ENCODE results near the gene COL4A1.

COL4A1 gene

DNA sequence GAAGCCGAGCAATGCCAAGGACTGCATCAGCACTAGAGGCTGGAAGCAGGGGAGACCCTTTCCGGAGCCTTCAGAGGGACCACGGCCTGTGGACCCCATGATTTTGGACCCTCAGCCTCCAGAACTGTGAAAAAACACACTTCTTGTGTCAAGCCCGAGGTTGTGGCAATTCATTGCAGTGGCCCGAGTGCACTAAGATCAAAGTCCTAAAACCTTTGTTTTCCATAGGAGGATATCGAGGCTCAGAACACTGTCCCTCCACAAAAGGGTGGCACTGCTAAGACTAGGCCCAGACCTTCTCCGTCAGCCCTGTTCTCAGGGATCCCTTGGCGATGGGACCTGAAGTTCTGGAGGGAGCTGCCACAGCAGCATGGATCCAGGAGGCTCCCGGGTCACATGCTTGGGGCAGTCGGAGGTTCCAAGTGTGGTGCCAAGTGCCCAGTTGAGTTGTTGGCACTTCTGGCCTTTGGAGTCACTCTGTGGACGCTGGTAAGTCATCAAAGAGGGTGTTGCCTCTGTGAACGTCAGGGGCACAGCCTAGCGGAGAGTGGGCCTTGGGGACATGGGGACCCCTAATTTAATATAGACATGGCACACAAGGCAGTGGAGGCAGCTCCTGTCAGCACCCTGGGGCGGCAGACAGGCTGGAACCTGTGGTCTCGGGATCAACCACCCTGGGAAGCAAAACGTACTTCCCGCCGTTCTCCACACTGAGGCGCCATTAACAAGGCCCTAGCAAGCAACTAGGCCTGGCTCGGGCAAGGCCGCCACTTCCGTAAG is 199.2 kb downstream of the COL4A1 start:
- no peak overlapping the region for H3K4me3 ChIP-seq (ENCODE audit: low read depth, low read length)
- DNase-seq (ENCODE audit: low read depth), result no peak
- no peak for TF ChIP-seq CTCF (IDR thresholded peaks at IDR 0.05; ENCODE audit: control insufficient read depth, extremely low read depth, insufficient read depth)

DNA sequence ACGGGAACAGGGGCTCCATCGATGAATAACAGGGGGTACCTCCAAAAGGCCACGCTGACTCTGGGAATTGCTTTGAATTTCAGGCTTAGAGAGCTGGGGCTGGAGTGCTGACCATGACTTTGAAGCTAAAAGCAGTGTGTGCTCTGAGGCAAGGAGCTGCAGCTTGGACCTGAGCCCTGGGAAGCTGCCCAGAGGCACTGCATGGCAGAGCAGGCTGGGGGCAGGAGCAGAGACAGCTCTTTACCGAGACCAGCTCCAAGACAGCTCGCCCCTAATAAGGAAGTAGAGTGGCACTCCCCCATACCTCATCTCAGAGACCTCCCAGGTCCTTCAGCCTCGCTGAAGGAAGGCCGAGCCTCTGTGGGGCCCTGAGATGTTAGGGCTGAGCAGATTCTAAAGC is 200.2 kb downstream of the COL4A1 start:
- no peak overlapping the region for H3K4me3 ChIP-seq (ENCODE audit: low read depth, low read length)
- no peak for TF ChIP-seq CTCF (IDR thresholded peaks at IDR 0.05; ENCODE audit: control insufficient read depth, extremely low read depth, insufficient read depth)
- no peak for DNase-seq (ENCODE audit: low read depth)

GRCh38 chr13:110105136-110105535 is 201.8 kb downstream of the COL4A1 start:
- no peak overlapping the region for H3K4me3 ChIP-seq (ENCODE audit: low read depth, low read length)
- no peak for TF ChIP-seq CTCF (IDR thresholded peaks at IDR 0.05; ENCODE audit: control insufficient read depth, extremely low read depth, insufficient read depth)
- no peak for DNase-seq (ENCODE audit: low read depth)

- no peak for DNase-seq (ENCODE audit: low read depth)
- no peak for TF ChIP-seq CTCF (IDR thresholded peaks at IDR 0.05; ENCODE audit: control insufficient read depth, extremely low read depth, insufficient read depth)
- no peak overlapping the region for H3K4me3 ChIP-seq (ENCODE audit: low read depth, low read length)
Observed at GRCh38 chr13:110103534-110103933, 203.4 kb downstream of the COL4A1 start.

DNA sequence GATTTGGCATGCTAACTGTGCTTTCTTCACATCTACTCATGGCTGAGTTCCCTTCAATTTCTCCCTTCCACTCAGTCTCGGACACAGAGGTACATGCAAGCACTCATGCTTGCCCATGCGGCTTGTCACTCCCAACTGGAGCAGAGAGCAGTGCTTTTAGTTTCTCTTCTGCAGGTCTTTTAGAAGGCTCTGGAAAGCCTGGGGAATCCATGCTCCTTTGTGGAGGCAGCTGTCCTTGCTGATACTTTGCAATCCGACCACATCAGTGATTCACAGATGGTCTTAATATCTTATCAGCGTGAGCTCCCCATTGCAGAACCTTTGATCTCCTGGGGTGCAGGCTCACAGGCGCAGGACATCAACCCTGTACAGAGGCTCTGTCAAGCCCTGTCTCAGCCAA is 203.9 kb downstream of the COL4A1 start:
- DNase-seq (ENCODE audit: low read depth), result no peak
- TF ChIP-seq CTCF (IDR thresholded peaks at IDR 0.05; ENCODE audit: control insufficient read depth, extremely low read depth, insufficient read depth), result no peak
- H3K4me3 ChIP-seq (ENCODE audit: low read depth, low read length), result no peak overlapping the region

DNA sequence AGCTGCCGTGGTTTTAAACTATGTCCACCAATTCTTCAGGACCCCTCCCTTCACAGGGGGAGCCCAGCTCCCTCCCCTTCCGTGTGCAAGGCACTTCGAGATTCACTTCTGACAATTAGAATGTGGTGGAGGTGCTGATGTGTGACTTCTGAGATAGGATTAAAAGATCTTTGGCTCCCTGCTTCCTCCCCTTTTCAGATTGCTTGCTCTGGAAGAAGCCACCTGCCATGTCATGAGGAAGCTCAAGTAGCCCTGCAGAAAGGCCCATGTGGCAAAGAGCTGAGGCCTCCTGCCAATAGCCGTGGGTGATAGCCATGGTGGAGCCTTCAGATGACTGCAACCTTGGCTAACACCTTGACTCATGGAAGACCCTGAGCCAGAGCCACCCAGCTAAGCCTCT is 204.9 kb downstream of the COL4A1 start:
- H3K4me3 ChIP-seq (ENCODE audit: low read depth, low read length), result no peak overlapping the region
- no peak for TF ChIP-seq CTCF (IDR thresholded peaks at IDR 0.05; ENCODE audit: control insufficient read depth, extremely low read depth, insufficient read depth)
- no peak for DNase-seq (ENCODE audit: low read depth)

DNA sequence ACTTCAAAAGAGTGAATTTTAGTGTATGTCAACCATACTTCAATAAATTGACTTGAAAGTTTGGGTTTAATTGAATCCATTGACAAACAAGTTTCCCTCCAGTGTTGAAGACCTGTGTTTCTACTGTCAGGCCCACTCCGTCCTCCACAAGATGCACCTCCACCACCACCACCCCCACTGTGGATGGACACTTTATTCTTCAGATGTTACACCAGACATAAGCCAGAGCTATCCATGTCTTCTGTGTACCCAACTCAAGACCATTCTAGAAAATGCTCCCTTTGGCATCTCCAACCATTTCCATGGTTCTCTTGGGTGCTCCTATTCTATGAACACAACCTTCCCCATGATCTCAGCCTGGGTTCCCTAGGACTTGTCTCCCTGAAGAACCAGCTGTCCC is 207.0 kb downstream of the COL4A1 start:
- no peak overlapping the region for H3K4me3 ChIP-seq (ENCODE audit: low read depth, low read length)

More for the DNA sequence above, 207.0 kb downstream of the COL4A1 start:
- no peak for DNase-seq (ENCODE audit: low read depth)
- no peak for TF ChIP-seq CTCF (IDR thresholded peaks at IDR 0.05; ENCODE audit: control insufficient read depth, extremely low read depth, insufficient read depth)
